ENCODE data around the gene PER2. TPM values are rescaled to one million over a fixed set of nuclear protein-coding genes. Genes with fewer than 3 reads are reported as not detected.
A peak's percentile ranks its signal among the peaks of the same experiment; 100 is the strongest.

PER2 gene
- total and polyA plus RNA-seq, 2 donors (not counting 1 experiment from before 2014, with no cell fraction given), result 3.2 to 12.6 TPM

- H3K27ac ChIP-seq (ENCODE audit: low read length in 2 of 2), result no peak overlapping the region
- H3K36me3 ChIP-seq (replicated peaks in 1 of 2; ENCODE audit: control extremely low read depth in 1 of 2, control insufficient read depth in 1 of 2, extremely low read depth in 1 of 2, insufficient read depth in 2 of 2, low read length in 1 of 2), result no peaks in the 10 kb centered on the region
- no peak overlapping the region for H3K4me3 Mint-ChIP-seq
- peak overlapping the region; percentile 33 for H3K4me2 ChIP-seq (replicated peaks; ENCODE audit: low read depth, low read length, poor library complexity, severe bottlenecking)
- ATAC-seq (ENCODE audit: low read depth) (no peak), DNase-seq (no peak)
- peaks cover 0 to 13% (median 0%) of the 10 kb centered on the region in 3 donors for H3K9me3 ChIP-seq (ENCODE audit: control extremely low read depth in 1 of 3, control insufficient read depth in 2 of 3, insufficient read depth in 1 of 3, low read length in 2 of 3)
- H3K27me3 Mint-ChIP-seq, result no peaks in the 10 kb centered on the region
- POLR2A ChIA-PET, result no interaction called here
- H3K9me3 Mint-ChIP-seq (ENCODE audit: insufficient read depth), result no peaks in the 10 kb centered on the region
- WGBS (ENCODE audit: insufficient coverage), result 86% methylated on average over 13 of the region's 17 CpGs
- peaks cover 22 to 27% of the 10 kb centered on the region in 2 donors for H3K4me1 ChIP-seq (ENCODE audit: control insufficient read depth in 2 of 2, insufficient read depth in 2 of 2, low read length in 2 of 2)
- H3K9ac ChIP-seq (ENCODE audit: low read length), result no peak overlapping the region
- CTCF ChIA-PET, result interaction anchor here (2.7 kb wide), 1 partner anchor 20 kb away, joined by 8 read pairs; no protein-coding TSS in a partner anchor
- TF ChIP-seq EZH2 (IDR thresholded peaks at IDR 0.05; ENCODE audit: borderline replicate concordance, insufficient read depth, low read depth, low read length, poor library complexity, severe bottlenecking), result no peak
- no peak for TF ChIP-seq CTCF (IDR thresholded peaks at IDR 0.05)
- H2AFZ ChIP-seq (ENCODE audit: insufficient read depth, low read depth, low read length, poor library complexity, severe bottlenecking), result no peak overlapping the region
- H4K20me1 ChIP-seq (ENCODE audit: control insufficient read depth, insufficient read depth, low read length, poor library complexity, severe bottlenecking), result peaks cover 67% of the 10 kb centered on the region
- no peak overlapping the region for H3K27ac Mint-ChIP-seq
- peaks cover 54% of the 10 kb centered on the region for H3K4me1 Mint-ChIP-seq
- H3K27me3 ChIP-seq (replicated peaks in 1 of 4; ENCODE audit: control extremely low read depth in 1 of 4, control insufficient read depth in 3 of 4, insufficient read depth in 4 of 4, low read length in 3 of 4), result no peaks in the 10 kb centered on the region
- intact Hi-C loops (cut with micrococcal nuclease), result loop anchor here (10.0 kb wide), 1 partner anchor 608 kb away; no protein-coding TSS in a partner anchor
- H3K79me2 ChIP-seq (ENCODE audit: control insufficient read depth, insufficient read depth, low read length), result peaks cover 83% of the 10 kb centered on the region
- no peak overlapping the region for H3K4me3 ChIP-seq (ENCODE audit: control extremely low read depth in 1 of 5, extremely low read depth in 1 of 5, insufficient read depth in 1 of 5, low read depth in 2 of 5, low read length in 4 of 5)
Measured at GRCh38 chr2:238282861-238283738, 5.3 kb downstream of the PER2 start.

All from B cell (primary cell).